SK-N-SH (cell line): ENCODE data around the gene SLC26A4.

Experiments
- EP300 ChIP-seq, 2 experiments: IDR thresholded peaks; 2 replicates each; pipeline versions ENCODE4 v1.4.0 to v1.6.1; 2012; ENCODE audit warnings: borderline replicate concordance in 1 of 2, low read depth in 1 of 2, low read length in 1 of 2
- GABPA ChIP-seq: IDR thresholded peaks from 2 replicates; pipeline ENCODE4 v1.4.0; 2012; ENCODE audit warnings: low read depth, mild to moderate bottlenecking
- NFIC ChIP-seq: IDR thresholded peaks from 2 replicates; pipeline ENCODE4 v1.4.0; 2012; ENCODE audit warnings: borderline replicate concordance
- NRF1 ChIP-seq: IDR thresholded peaks from 2 replicates; pipeline ENCODE4 v1.6.1; 2012; ENCODE audit warnings: low read depth, mild to moderate bottlenecking, low read length
- POLR2AphosphoS5 ChIP-seq: IDR thresholded peaks from 2 replicates; pipeline ENCODE4 v1.6.1; 2012; ENCODE audit warnings: low read depth, low read length
- RAD21 ChIP-seq: IDR thresholded peaks from 2 replicates; pipeline ENCODE4 v1.6.1; 2012; ENCODE audit warnings: mild to moderate bottlenecking, low read length
- RCOR1 ChIP-seq: fragments of 150-350 bp; IDR thresholded peaks from 2 replicates; pipeline ENCODE4 v1.6.1; 2017; ENCODE audit warnings: antibody characterized with exemption, low read length

- no peak for TF ChIP-seq RCOR1
- no peak for TF ChIP-seq POLR2AphosphoS5
- no peak for TF ChIP-seq RAD21
- TF ChIP-seq NRF1 = no peak
- TF ChIP-seq EP300 (IDR thresholded peaks at IDR 0.05; ENCODE audit: borderline replicate concordance in 1 of 2, low read depth in 1 of 2, low read length in 1 of 2) = no peak
- no peak for TF ChIP-seq GABPA
- TF ChIP-seq NFIC = no peak
Observed at GRCh38 chr7:107642501-107642900, 18.1 kb upstream of the SLC26A4 start.
